ENCODE data around the gene DENND2D. TPM values are rescaled to one million over a fixed set of nuclear protein-coding genes. Genes with fewer than 3 reads are reported as not detected.
A peak's percentile ranks its signal among the peaks of the same experiment; 100 is the strongest.

Gene DENND2D
- total RNA-seq, 4 donors from 2014 or later = 25.3 to 37.1 (median 31.8) TPM

- H3K27ac ChIP-seq = no peak overlapping the region
- peaks cover 2% of the 10 kb centered on the region for H3K27me3 ChIP-seq
- no peaks in the 10 kb centered on the region for H3K36me3 ChIP-seq
- no peak overlapping the region for H3K4me3 ChIP-seq
- H3K4me1 ChIP-seq = peaks cover 10% of the 10 kb centered on the region
- WGBS = 56% methylated on average over 1 of the region's 1 CpG
- no peaks in the 10 kb centered on the region for H3K9me3 ChIP-seq
- TF ChIP-seq, protein P1, sequence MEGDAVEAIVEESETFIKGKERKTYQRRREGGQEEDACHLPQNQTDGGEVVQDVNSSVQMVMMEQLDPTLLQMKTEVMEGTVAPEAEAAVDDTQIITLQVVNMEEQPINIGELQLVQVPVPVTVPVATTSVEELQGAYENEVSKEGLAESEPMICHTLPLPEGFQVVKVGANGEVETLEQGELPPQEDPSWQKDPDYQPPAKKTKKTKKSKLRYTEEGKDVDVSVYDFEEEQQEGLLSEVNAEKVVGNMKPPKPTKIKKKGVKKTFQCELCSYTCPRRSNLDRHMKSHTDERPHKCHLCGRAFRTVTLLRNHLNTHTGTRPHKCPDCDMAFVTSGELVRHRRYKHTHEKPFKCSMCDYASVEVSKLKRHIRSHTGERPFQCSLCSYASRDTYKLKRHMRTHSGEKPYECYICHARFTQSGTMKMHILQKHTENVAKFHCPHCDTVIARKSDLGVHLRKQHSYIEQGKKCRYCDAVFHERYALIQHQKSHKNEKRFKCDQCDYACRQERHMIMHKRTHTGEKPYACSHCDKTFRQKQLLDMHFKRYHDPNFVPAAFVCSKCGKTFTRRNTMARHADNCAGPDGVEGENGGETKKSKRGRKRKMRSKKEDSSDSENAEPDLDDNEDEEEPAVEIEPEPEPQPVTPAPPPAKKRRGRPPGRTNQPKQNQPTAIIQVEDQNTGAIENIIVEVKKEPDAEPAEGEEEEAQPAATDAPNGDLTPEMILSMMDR (IDR thresholded peaks at IDR 0.05) = no peak
- TF ChIP-seq EP300 (IDR thresholded peaks at IDR 0.05) = no peak
- no peak for TF ChIP-seq POLR2A (IDR thresholded peaks at IDR 0.05)
- TF ChIP-seq POLR2AphosphoS5 (IDR thresholded peaks at IDR 0.05) = no peak
- no peak for DNase-seq (ENCODE audit: low spot score in 2 of 2)
Observed at GRCh38 chr1:111208921-111209320, 8.5 kb upstream of the DENND2D start.

DNA sequence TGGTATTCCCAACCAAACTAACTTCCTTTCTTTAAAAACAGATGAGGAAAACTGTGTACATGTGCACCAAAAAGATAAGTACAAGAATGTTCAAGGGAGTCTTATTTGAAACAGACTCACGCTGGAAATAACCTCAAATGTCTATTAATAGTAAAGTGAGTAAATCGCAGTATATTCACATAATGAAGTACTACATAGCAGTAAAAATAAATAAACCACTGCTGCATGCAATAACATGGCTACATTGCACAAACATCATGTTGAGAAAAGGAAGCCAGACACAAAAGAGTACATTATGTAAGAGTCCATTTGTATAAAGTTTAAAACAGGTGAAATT is 5.2 kb upstream of the DENND2D start:
- Histone ChIP-seq H3K4me3 (no peak overlapping the region), H3K27me3 (peaks cover 5% of the 10 kb centered on the region), H3K27ac (no peak overlapping the region), H3K4me1 (peaks cover 41% of the 10 kb centered on the region), H3K36me3 (no peaks in the 10 kb centered on the region), H3K9me3 (no peaks in the 10 kb centered on the region)
- TF ChIP-seq POLR2A (IDR thresholded peaks at IDR 0.05) (no peak), EP300 (IDR thresholded peaks at IDR 0.05) (no peak)
- 24% methylated on average over 2 of the region's 2 CpGs for WGBS
- DNase-seq (ENCODE audit: low spot score in 2 of 2) = no peak

GRCh38 chr1:111204983-111205713 is 4.7 kb upstream of the DENND2D start:
- peaks cover 46% of the 10 kb centered on the region for H3K4me1 ChIP-seq
- TF ChIP-seq POLR2AphosphoS5 (IDR thresholded peaks at IDR 0.05) = no peak
- TF ChIP-seq EP300 (IDR thresholded peaks at IDR 0.05) = no peak
- no peak for TF ChIP-seq POLR2A (IDR thresholded peaks at IDR 0.05)
- TF ChIP-seq, protein P1 (IDR thresholded peaks at IDR 0.05) = no peak
- DNase-seq (ENCODE audit: low spot score in 2 of 2) = no peak
- H3K27ac ChIP-seq = peak overlapping the region; percentile 92
- WGBS = 67% methylated on average over 9 of the region's 9 CpGs
- H3K27me3 ChIP-seq = peaks cover 5% of the 10 kb centered on the region
- H3K4me3 ChIP-seq = peak overlapping the region; percentile 79
- H3K9me3 ChIP-seq = no peaks in the 10 kb centered on the region
- no peaks in the 10 kb centered on the region for H3K36me3 ChIP-seq

- DNase-seq (ENCODE audit: low spot score in 2 of 2) = peak in 1 of 2 donors; percentile 70
- TF ChIP-seq, protein P1 (IDR thresholded peaks at IDR 0.05) = no peak
- TF ChIP-seq POLR2A (IDR thresholded peaks at IDR 0.05) = peak in 1 of 2 donors; percentile 48
- no peak for TF ChIP-seq EP300 (IDR thresholded peaks at IDR 0.05)
- no peak for TF ChIP-seq POLR2AphosphoS5 (IDR thresholded peaks at IDR 0.05)
- H3K36me3 ChIP-seq = no peaks in the 10 kb centered on the region
- peak overlapping the region; percentile 92 for H3K27ac ChIP-seq
- H3K9me3 ChIP-seq = no peaks in the 10 kb centered on the region
- peak overlapping the region; percentile 79 for H3K4me3 ChIP-seq
- peaks cover 5% of the 10 kb centered on the region for H3K27me3 ChIP-seq
- peaks cover 54% of the 10 kb centered on the region for H3K4me1 ChIP-seq
- 6% methylated on average over 32 of the region's 61 CpGs for WGBS
Observed at GRCh38 chr1:111204201-111204982, 3.9 kb upstream of the DENND2D start.

- peaks cover 54% of the 10 kb centered on the region for H3K4me1 ChIP-seq
- DNase-seq (ENCODE audit: low spot score in 2 of 2) = peak; percentile 89 to 90
- TF ChIP-seq, protein P1 (IDR thresholded peaks at IDR 0.05) = no peak
- TF ChIP-seq POLR2A (IDR thresholded peaks at IDR 0.05) = no peak
- TF ChIP-seq EP300 (IDR thresholded peaks at IDR 0.05) = no peak
- TF ChIP-seq POLR2AphosphoS5 (IDR thresholded peaks at IDR 0.05) = no peak
- H3K4me3 ChIP-seq = peak overlapping the region; percentile 79
- WGBS = 15% methylated on average over 20 of the region's 41 CpGs
- peaks cover 5% of the 10 kb centered on the region for H3K27me3 ChIP-seq
- H3K36me3 ChIP-seq = no peaks in the 10 kb centered on the region
- H3K27ac ChIP-seq = peak overlapping the region; percentile 92
- H3K9me3 ChIP-seq = no peaks in the 10 kb centered on the region
Observed at GRCh38 chr1:111203681-111204200, 3.3 kb upstream of the DENND2D start.

Data from suprapubic skin (tissue), 4 donors.